MM.1S (cell line): ENCODE data around the gene FAM219B.

Experiments used
- EZH2phosphoT487 ChIP-seq: fragments of 300-600 bp; sonication (generic); IDR thresholded peaks from 2 replicates; pipeline ENCODE4 v1.6.1; 2018; ENCODE audit warnings: antibody characterized with exemption, low read length
- TF ChIP-seq, protein P1 (sequence below): fragments of 300-600 bp; sonication (generic); IDR thresholded peaks from 2 replicates; pipeline ENCODE4 v1.5.1; 2016; ENCODE audit warnings: antibody characterized with exemption, low read length, mixed read lengths

DNA sequence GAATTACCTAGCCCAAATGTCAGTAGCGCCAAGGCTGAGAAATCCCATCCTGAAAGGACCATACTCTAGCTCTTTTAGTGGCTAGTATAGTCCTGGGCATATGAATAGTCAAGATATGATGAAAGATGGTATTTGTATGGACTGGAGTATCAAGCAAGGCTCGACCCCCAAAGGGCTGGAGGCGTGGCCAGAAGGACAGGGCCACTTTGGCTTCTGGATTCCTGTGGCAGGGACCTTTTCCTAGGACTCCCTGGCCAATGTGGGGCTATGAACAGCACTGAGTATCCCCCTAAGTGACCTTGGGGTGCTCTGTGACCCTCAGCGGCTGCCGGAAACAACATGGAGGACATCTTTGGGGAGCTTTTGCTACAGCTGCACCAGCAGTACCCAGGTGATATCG, 10.8 kb downstream of the FAM219B start:
- TF ChIP-seq, protein P1, sequence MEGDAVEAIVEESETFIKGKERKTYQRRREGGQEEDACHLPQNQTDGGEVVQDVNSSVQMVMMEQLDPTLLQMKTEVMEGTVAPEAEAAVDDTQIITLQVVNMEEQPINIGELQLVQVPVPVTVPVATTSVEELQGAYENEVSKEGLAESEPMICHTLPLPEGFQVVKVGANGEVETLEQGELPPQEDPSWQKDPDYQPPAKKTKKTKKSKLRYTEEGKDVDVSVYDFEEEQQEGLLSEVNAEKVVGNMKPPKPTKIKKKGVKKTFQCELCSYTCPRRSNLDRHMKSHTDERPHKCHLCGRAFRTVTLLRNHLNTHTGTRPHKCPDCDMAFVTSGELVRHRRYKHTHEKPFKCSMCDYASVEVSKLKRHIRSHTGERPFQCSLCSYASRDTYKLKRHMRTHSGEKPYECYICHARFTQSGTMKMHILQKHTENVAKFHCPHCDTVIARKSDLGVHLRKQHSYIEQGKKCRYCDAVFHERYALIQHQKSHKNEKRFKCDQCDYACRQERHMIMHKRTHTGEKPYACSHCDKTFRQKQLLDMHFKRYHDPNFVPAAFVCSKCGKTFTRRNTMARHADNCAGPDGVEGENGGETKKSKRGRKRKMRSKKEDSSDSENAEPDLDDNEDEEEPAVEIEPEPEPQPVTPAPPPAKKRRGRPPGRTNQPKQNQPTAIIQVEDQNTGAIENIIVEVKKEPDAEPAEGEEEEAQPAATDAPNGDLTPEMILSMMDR, result no peak
- no peak for TF ChIP-seq EZH2phosphoT487
